OCI-LY7 (cell line): ENCODE measurements around the gene ARHGAP28. TPM values are rescaled to one million over a fixed set of nuclear protein-coding genes. Genes with fewer than 3 reads are reported as not detected.

ENCODE experiments used
- BruUV-seq: library from RNA; stranded (reverse); fragments of 400-500 nt; replicated peaks from 2 replicates; lab custom pipeline; 2021; lab: Mats Ljungman, UMichigan
- CTCF ChIA-PET: fragments of 300-600 bp; sonication (Branson Sonifier 250); formaldehyde crosslinking; loops from one replicate; lab custom pipeline; 2022; ENCODE audit warnings: antibody characterized with exemption; ENCODE audit not compliant: unreplicated experiment; lab: Charles Lee
- POLR2A ChIA-PET: fragments of 300-600 bp; sonication (Branson Sonifier 250); formaldehyde crosslinking; loops from one replicate; lab custom pipeline; 2022; ENCODE audit warnings: antibody characterized with exemption; lab: Charles Lee
- DNase-seq: peaks from one replicate; pipeline ENCODE4 v3.0.0-alpha.2; 2015; ENCODE audit warnings: low spot score
- H2AFZ ChIP-seq: fragments of 200-600 bp; sonication (generic), shearing (Covaris generic); 2 replicates; pipeline ENCODE4 v1.6.1; 2014; ENCODE audit warnings: mild to moderate bottlenecking, antibody characterized with exemption, low read length, moderate library complexity
- H3K27ac ChIP-seq: fragments of 200-600 bp; sonication (generic); 2 replicates; pipeline ENCODE4 v1.5.1; 2014; ENCODE audit warnings: mixed run types, low read depth, mild to moderate bottlenecking, moderate library complexity, low read length, inconsistent platforms; ENCODE audit not compliant: poor library complexity, severe bottlenecking
- H3K36me3 ChIP-seq: fragments of 200-600 bp; sonication (generic); 2 replicates; pipeline ENCODE4 v1.6.1; 2014; ENCODE audit warnings: mild to moderate bottlenecking, antibody characterized with exemption, low read length, moderate library complexity, mixed read lengths; ENCODE audit not compliant: insufficient read depth
- H3K4me1 ChIP-seq: fragments of 200-600 bp; sonication (generic); 2 replicates; pipeline ENCODE4 v1.5.1; 2014; ENCODE audit warnings: mild to moderate bottlenecking, low read length; ENCODE audit not compliant: insufficient read depth, poor library complexity, severe bottlenecking
- H3K4me2 ChIP-seq: fragments of 200-600 bp; sonication (generic); 2 replicates; pipeline ENCODE4 v1.6.1; 2014; ENCODE audit warnings: mild to moderate bottlenecking, low read length
- H3K4me3 ChIP-seq: fragments of 200-600 bp; sonication (generic); 2 replicates; pipeline ENCODE4 v1.5.1; 2014; ENCODE audit warnings: mild to moderate bottlenecking, low read depth, low read length; ENCODE audit not compliant: poor library complexity, severe bottlenecking
- H3K79me2 ChIP-seq: fragments of 200-600 bp; sonication (generic); 2 replicates; pipeline ENCODE4 v1.6.1; 2016; ENCODE audit warnings: low read depth, mild to moderate bottlenecking, low read length, moderate library complexity, mixed read lengths; ENCODE audit not compliant: insufficient read depth
- H3K9me2 ChIP-seq: fragments of 200-600 bp; sonication (generic); 2 replicates; pipeline ENCODE4 v1.6.1; 2016; ENCODE audit warnings: mild to moderate bottlenecking, low read length, mixed read lengths; ENCODE audit not compliant: insufficient read depth
- H3K9me3 ChIP-seq: fragments of 200-600 bp; sonication (generic); 2 replicates; pipeline ENCODE4 v1.6.1; 2014; ENCODE audit warnings: mild to moderate bottlenecking, mixed run types, low read length, mixed read lengths
- H4K20me1 ChIP-seq: fragments of 200-600 bp; sonication (generic); 2 replicates; pipeline ENCODE4 v1.6.1; 2014; ENCODE audit warnings: mild to moderate bottlenecking, antibody characterized with exemption, low read length, moderate library complexity, mixed read lengths; ENCODE audit not compliant: insufficient read depth
- CTCF ChIP-seq: fragments of 200-600 bp; sonication (generic); conservative IDR thresholded peaks from 2 replicates; pipeline ENCODE4 v1.5.1; 2014; ENCODE audit warnings: mild to moderate bottlenecking, antibody characterized with exemption, low read length, moderate library complexity, mixed read lengths
- EZH2phosphoT487 ChIP-seq: fragments of 200-600 bp; sonication (generic); IDR thresholded peaks from 2 replicates; pipeline ENCODE4 v1.6.1; 2018; ENCODE audit warnings: low read depth, borderline replicate concordance, mild to moderate bottlenecking, mixed run types, antibody characterized with exemption, low read length, moderate library complexity, mixed read lengths
- intact Hi-C: fragments of 100-400 bp; cut with micrococcal nuclease; formaldehyde crosslinking; loops from one replicate; pipeline ENCODE4 v1.10.0; 2022; ENCODE audit not compliant: unreplicated experiment
- total RNA-seq, 2 experiments: library from RNA; depleted of rRNA in 1 of 2; stranded (reverse); fragments of >200 nt in 1 of 2; shearing (Covaris generic) in 1 of 2; gene quantifications; 2 replicates each; pipeline ENCODE4 v1.2.3, GENCODE V29; 2014 to 2022

The ARHGAP28 gene
- total RNA-seq, 2 experiments from 2014 or later = not detected

- ChIA-PET CTCF (no interaction called here), POLR2A (no interaction called here)
- DNase-seq = no peak
- Histone ChIP-seq H3K36me3 (no peaks in the 10 kb centered on the region), H3K79me2 (no peaks in the 10 kb centered on the region), H2AFZ (no peak overlapping the region), H3K4me3 (no peak overlapping the region), H3K4me2 (no peak overlapping the region), H3K9me2 (no peaks in the 10 kb centered on the region), H3K27ac (no peak overlapping the region), H3K4me1 (no peaks in the 10 kb centered on the region), H3K9me3 (no peaks in the 10 kb centered on the region), H4K20me1 (no peaks in the 10 kb centered on the region)
- intact Hi-C loops = no loop called here
- no peak for TF ChIP-seq EZH2phosphoT487
- TF ChIP-seq CTCF = no peak
- no TSS peak for BruUV-seq
Observed at GRCh38 chr18:6795307-6795706, 65.8 kb downstream of the ARHGAP28 start.

GRCh38 chr18:6796511-6796910, 67.0 kb downstream of the ARHGAP28 start:
- no peak for DNase-seq
- no peaks in the 10 kb centered on the region for H3K4me1 ChIP-seq
- H3K27ac ChIP-seq = no peak overlapping the region
- ChIA-PET CTCF (no interaction called here), POLR2A (no interaction called here)
- H2AFZ ChIP-seq = no peak overlapping the region
- intact Hi-C loops = no loop called here
- H3K9me3 ChIP-seq = no peaks in the 10 kb centered on the region
- H3K4me2 ChIP-seq = no peak overlapping the region
- H3K9me2 ChIP-seq = no peaks in the 10 kb centered on the region
- no peak overlapping the region for H3K4me3 ChIP-seq
- no peak for TF ChIP-seq CTCF
- no peak for TF ChIP-seq EZH2phosphoT487
- no peaks in the 10 kb centered on the region for H3K36me3 ChIP-seq
- H3K79me2 ChIP-seq = no peaks in the 10 kb centered on the region
- no TSS peak for BruUV-seq
- no peaks in the 10 kb centered on the region for H4K20me1 ChIP-seq

GRCh38 chr18:6797171-6797570, 67.7 kb downstream of the ARHGAP28 start:
- no peak for DNase-seq
- CTCF ChIA-PET = no interaction called here

More at GRCh38 chr18:6797171-6797570, 67.7 kb downstream of the ARHGAP28 start:
- Histone ChIP-seq H3K36me3 (no peaks in the 10 kb centered on the region), H3K4me3 (no peak overlapping the region), H3K4me1 (no peaks in the 10 kb centered on the region), H3K79me2 (no peaks in the 10 kb centered on the region), H2AFZ (no peak overlapping the region), H3K4me2 (no peak overlapping the region), H3K9me2 (no peaks in the 10 kb centered on the region), H3K9me3 (no peaks in the 10 kb centered on the region), H3K27ac (no peak overlapping the region), H4K20me1 (no peaks in the 10 kb centered on the region)
- TF ChIP-seq EZH2phosphoT487 = no peak
- no peak for TF ChIP-seq CTCF
- POLR2A ChIA-PET = no interaction called here
- no TSS peak for BruUV-seq
- intact Hi-C loops = no loop called here
